GM13977 (cell line): Measurements from ENCODE around the gene MRPL18.

Source experiments
- DNase-seq: peaks from one replicate; pipeline ENCODE4 v3.0.0; 2012; ENCODE audit warnings: low spot score
- in situ Hi-C: fragments of 300-500 bp; cut with MboI; formaldehyde crosslinking; loops from one replicate; pipeline ENCODE4 v1.12.0; 2022; ENCODE audit warnings: low sequenced_read_pairs, low pct_unique_long_range_greater_than_20kb, mixed read lengths, inconsistent platforms; ENCODE audit not compliant: unreplicated experiment
- TF ChIP-seq, protein P1 (sequence below): IDR thresholded peaks from 2 replicates; pipeline ENCODE4 v1.5.1; 2012; ENCODE audit warnings: mild to moderate bottlenecking, control low read depth; ENCODE audit not compliant: insufficient read depth; ENCODE audit errors: extremely low read depth, missing control alignments

MRPL18 gene

DNA sequence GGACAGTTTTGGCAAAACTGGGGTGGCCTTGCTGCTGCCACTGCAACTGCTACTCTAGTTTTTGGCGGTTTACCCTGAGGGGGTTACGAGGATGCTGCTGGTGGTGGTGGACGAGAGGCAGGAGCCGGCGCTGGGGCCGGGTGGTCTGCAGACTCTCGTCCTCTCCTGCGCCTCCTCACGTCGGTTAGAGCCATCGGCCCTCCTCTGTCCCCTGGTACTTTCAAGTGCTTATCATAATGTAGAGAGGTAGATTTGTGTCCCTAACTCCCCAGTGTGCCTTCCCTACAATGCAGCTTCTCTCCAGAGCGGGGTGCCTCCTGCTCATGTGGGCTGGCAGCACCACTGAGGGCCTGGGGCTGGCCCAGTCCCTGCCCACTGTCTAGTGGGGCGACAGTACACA, 35.7 kb downstream of the MRPL18 start:
- in situ Hi-C loops, result no loop called here
- no peak for DNase-seq
- TF ChIP-seq, protein P1, sequence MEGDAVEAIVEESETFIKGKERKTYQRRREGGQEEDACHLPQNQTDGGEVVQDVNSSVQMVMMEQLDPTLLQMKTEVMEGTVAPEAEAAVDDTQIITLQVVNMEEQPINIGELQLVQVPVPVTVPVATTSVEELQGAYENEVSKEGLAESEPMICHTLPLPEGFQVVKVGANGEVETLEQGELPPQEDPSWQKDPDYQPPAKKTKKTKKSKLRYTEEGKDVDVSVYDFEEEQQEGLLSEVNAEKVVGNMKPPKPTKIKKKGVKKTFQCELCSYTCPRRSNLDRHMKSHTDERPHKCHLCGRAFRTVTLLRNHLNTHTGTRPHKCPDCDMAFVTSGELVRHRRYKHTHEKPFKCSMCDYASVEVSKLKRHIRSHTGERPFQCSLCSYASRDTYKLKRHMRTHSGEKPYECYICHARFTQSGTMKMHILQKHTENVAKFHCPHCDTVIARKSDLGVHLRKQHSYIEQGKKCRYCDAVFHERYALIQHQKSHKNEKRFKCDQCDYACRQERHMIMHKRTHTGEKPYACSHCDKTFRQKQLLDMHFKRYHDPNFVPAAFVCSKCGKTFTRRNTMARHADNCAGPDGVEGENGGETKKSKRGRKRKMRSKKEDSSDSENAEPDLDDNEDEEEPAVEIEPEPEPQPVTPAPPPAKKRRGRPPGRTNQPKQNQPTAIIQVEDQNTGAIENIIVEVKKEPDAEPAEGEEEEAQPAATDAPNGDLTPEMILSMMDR, result no peak

DNA sequence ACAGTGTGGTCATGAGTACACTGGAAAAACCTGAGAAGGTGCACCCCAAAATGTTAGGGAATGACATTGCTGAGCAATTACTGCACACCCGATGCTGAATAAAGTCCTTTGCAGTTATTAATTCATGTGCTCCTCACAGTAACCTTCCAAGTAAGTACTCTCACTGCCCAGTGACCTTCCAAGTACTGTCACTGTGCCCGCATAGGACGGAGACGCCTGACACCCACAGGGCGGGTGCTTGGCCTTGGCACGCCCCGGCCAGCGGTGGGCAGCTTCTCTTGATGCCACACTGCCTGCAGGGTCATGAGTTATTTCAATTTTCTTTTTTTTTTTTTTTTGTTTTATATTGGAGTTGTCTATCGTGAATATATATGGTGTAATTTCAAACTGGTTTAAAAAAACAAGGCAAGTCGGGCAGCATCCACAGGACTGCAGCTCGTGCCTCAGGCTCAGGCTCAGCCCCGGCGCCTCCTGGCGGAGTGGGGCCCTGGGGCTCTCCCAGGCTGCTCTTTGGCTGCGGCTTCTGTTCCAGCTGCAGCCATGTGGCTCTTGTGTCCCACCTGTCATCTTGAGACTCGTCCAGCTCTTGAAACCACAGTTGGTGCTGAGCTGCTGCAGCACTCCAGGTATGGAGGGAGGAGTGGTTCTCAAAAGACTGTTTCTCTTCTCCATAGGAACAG, 36.8 kb downstream of the MRPL18 start:
- in situ Hi-C loops, result no loop called here
- TF ChIP-seq, protein P1, result no peak
- no peak for DNase-seq

DNA sequence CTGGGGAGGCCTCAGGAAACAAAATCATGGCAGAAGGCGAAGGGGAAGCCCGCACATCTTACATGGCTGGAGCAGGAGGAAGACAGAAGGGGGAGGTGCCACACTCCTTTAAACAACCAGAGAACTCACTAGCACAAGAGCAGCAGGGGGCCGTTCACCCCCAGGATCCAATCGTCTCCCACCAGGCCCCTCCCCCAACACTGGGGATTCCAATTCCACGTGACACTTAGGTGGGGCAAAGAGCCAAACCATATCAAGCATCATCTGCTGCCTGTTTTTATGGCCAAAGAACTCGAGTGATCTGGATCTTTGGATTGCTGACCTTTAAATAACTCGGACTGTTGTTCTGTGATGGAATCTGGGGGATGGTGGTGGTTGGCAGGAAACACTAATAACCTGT, 37.8 kb downstream of the MRPL18 start:
- TF ChIP-seq, protein P1, result no peak
- in situ Hi-C loops, result no loop called here
- no peak for DNase-seq

DNA sequence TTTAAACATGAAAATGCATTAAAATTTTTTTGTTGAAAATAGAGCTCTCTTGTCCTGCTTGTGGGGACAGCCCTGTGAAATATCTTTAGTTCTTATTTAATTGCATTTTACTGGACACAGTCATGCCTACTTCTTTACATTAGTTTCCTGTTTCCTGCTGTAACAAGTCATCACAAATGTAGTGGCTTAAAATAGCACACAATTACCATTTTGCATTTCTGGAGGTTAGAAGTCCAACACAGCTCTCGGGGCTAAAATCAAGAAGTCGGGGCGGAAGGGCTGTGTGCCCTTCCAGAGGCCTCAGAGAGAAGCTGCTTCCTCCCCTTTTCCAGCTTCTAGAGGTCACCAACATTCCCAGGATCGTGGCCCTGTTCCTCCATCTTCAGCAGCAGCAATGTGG, 39.3 kb downstream of the MRPL18 start:
- in situ Hi-C loops, result no loop called here
- DNase-seq, result peak; percentile 52
- TF ChIP-seq, protein P1, result no peak

DNA sequence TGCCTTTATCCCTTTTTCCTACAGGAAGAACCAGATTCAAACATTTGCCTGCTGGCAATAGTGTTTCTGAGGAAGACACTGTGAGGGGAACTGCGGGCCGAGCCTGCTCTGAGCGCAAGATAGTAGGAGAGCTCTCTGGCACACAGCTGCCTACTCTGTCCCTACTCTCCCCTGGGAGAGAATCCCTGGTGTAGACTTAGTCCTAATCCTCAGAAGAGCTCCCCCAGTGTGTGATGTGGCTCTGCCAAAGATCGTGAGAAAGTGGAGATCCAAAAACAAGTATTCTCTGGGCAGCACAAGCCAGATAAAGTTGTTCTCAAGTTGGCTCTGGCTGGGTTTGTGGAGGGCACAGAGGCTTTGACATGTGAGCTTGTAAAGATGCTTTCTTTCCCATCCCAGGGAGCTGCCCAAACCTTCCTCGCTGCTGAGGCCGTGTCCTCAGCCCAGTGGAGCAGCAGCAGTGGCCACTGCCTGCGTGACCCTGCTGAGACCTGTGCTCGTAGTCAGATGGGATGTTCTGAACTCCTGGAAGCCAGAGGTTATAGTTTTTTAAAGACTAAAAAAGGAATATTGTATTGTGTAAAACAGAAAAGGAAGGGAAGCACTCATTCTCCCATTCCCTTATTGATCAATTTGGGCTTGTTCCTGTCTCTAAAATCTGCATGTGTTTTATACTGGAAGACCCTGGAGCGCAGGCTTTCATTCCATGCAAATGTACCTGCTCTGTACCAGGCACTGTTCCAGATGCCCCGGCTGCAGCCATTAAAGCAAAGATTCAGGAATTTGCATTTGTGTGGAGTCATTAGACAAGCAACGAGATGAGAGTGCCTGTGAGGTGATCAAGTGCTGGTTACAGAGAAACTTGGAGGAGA, 40.5 kb downstream of the MRPL18 start:
- in situ Hi-C loops, result no loop called here
- TF ChIP-seq, protein P1, result no peak
- DNase-seq, result no peak

DNA sequence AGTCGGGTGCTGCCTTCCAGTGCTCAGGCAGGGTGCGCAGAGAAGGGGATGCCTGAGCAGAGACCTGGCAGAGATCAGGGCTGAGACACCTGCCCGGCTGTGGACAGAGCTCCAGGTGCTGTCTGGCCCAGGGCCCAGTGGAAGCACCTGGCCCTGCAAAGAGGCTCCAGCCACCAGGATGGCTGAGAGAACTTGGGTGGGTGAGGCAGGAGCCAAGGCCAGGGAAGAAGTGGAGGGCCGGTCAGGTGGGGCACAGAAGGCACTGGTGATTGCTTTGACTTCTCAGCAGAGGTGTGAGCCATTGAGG, 41.1 kb downstream of the MRPL18 start:
- no peak for DNase-seq
- in situ Hi-C loops, result no loop called here
- TF ChIP-seq, protein P1, result no peak
